ENCODE data around the gene FILIP1L. TPM values are rescaled to one million over a fixed set of nuclear protein-coding genes. Genes with fewer than 3 reads are reported as not detected.

FILIP1L gene
- total and polyA plus RNA-seq, 8 donors, result 10.6 to 98.4 (median 57.0) TPM

DNA sequence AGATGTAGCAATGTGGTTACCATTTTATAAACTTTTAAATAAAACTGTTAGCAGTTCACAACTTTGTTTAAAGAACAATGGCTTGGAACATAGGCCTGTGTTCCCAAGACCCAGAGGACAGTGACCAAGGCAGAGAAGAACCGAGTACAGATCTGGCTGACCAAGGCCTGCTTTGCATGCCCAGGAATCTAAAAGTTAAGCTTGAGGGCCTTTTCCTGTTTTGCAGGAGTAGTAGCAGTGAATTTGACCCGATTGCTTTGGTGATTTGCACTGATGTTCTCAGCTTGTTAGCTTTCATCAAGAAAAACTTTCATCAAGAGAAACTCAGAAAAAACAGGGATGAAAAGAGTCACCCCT is 9.9 kb downstream of the FILIP1L start:
- Histone ChIP-seq H3K27me3 (no peaks in the 10 kb centered on the region), H3K4me1 (peaks cover 19 to 62% (median 37%) of the 10 kb centered on the region in 4 donors), H3K9me3 (no peaks in the 10 kb centered on the region), H3K27ac (peak overlapping the region in 3 of 5 donors; percentile 13 to 40 (median 32)), H3K4me3 (no peak overlapping the region), H3K36me3 (no peaks in the 10 kb centered on the region)
- DNase-seq, result no peak
- TF ChIP-seq POLR2AphosphoS5 (IDR thresholded peaks at IDR 0.05) (no peak), EP300 (IDR thresholded peaks at IDR 0.05) (no peak), POLR2A (IDR thresholded peaks at IDR 0.05) (no peak)
- TF ChIP-seq, protein P1, sequence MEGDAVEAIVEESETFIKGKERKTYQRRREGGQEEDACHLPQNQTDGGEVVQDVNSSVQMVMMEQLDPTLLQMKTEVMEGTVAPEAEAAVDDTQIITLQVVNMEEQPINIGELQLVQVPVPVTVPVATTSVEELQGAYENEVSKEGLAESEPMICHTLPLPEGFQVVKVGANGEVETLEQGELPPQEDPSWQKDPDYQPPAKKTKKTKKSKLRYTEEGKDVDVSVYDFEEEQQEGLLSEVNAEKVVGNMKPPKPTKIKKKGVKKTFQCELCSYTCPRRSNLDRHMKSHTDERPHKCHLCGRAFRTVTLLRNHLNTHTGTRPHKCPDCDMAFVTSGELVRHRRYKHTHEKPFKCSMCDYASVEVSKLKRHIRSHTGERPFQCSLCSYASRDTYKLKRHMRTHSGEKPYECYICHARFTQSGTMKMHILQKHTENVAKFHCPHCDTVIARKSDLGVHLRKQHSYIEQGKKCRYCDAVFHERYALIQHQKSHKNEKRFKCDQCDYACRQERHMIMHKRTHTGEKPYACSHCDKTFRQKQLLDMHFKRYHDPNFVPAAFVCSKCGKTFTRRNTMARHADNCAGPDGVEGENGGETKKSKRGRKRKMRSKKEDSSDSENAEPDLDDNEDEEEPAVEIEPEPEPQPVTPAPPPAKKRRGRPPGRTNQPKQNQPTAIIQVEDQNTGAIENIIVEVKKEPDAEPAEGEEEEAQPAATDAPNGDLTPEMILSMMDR (IDR thresholded peaks at IDR 0.05), result no peak
- 55 to 70% (median 62%) methylated on average over 2 of the region's 2 CpGs for WGBS, 5 donors
- intact Hi-C loops (cut with DNase I; ENCODE audit: low total_unique reads), result no loop called here

DNA sequence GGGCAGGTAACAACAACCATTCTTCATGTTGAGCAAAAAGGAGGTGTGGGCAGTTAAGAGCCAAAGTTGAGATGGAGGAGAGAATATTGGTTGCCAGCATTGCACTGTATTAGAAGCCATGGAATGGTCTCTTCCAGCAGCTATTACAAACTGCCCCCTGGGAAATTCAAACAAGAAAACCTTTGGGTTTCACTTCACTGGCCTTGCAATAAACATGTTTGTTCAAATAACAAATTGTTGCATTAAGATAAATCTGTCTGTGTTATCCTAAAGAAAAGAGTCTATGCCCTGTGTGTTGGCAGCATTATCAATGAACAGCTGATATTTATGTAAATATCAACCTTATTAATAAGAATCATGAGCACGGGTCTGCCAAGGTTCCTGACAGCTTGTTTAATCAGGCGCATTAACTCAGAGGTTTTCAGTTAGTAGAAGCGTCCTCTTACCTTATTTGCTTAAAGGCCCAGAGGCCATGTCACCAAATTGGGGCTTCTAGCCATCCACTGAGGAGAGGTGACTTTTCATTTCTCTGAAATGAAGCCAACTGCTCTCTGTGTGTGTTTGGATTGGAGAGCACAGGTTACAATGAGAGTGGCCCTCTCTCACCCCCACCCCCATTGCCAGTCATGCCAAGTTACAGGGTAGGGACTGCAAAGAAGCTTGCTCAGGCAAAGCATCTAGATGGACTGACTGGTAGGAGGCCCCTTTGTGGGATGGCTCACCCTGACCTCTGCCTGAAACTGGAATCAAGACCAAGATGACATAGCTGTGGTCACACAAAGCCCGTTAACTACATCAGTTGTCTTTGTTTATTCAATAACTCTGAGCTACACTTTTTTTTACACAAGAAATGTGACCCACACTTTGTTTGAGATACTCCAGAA is 10.5 kb downstream of the FILIP1L start:
- Histone ChIP-seq H3K4me3 (no peak overlapping the region), H3K9me3 (no peaks in the 10 kb centered on the region), H3K27ac (peak overlapping the region in 3 of 5 donors; percentile 13 to 40 (median 32)), H3K36me3 (no peaks in the 10 kb centered on the region), H3K27me3 (no peaks in the 10 kb centered on the region), H3K4me1 (peaks cover 19 to 67% (median 43%) of the 10 kb centered on the region in 4 donors)
- DNase-seq, result peak; percentile 44 to 60
- intact Hi-C loops (cut with DNase I; ENCODE audit: low total_unique reads), result no loop called here
- TF ChIP-seq POLR2AphosphoS5 (IDR thresholded peaks at IDR 0.05), result no peak
- no peak for TF ChIP-seq POLR2A (IDR thresholded peaks at IDR 0.05)
- no peak for TF ChIP-seq EP300 (IDR thresholded peaks at IDR 0.05)
- TF ChIP-seq, protein P1 (IDR thresholded peaks at IDR 0.05), result no peak
- 21 to 47% (median 26%) methylated on average over 4 of the region's 4 CpGs for WGBS, 5 donors

DNA sequence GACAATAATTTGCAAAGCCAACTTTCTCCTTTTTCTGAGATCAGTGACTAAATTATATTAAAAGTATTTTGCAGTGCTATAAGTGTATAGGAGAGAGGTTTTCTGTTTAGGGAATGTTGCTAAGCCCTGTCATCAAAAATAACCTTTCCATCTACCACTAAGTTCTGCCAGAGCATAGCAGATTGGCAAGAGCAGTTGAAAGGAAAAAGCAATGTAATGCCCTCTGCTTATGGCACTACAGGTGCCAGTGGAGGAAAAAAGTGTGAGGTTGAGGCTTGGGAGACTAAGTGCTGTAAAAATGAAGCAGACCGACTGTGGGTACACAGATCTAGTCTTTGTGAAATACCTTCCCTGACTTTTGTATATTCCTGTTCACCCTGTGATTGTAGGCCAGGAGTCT is 11.5 kb downstream of the FILIP1L start:
- H3K27ac ChIP-seq, result peak overlapping the region in 2 of 5 donors; percentile 32 to 40

DNA sequence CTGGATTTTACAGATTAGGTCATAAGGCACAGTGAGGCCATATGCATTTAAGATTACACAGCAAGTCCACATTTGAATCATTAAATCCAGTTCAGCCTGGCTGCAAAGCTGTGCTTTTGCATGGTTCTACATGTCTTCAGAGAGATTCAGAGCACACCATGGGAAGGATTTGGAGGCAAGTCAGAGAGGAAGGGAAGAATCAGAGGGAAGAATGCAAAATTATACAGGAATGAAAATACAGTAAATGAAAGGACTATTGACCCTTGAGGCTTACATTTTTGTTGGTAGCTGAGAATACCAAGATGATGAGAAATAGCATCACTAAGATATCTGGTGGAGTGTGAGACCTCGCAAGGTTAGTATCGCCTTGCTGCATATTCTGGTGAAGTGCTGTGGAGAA is 13.9 kb downstream of the FILIP1L start:
- intact Hi-C loops (cut with DNase I; ENCODE audit: low total_unique reads), result no loop called here

More for the DNA sequence above, 11.5 kb downstream of the FILIP1L start:
- no peak for DNase-seq
- TF ChIP-seq POLR2AphosphoS5 (IDR thresholded peaks at IDR 0.05), result no peak
- no peak overlapping the region for H3K4me3 ChIP-seq
- peaks cover 19 to 73% (median 51%) of the 10 kb centered on the region in 4 donors for H3K4me1 ChIP-seq
- no peaks in the 10 kb centered on the region for H3K27me3 ChIP-seq
- no peaks in the 10 kb centered on the region for H3K36me3 ChIP-seq
- intact Hi-C loops (cut with DNase I; ENCODE audit: low total_unique reads), result no loop called here
- no peaks in the 10 kb centered on the region for H3K9me3 ChIP-seq
- WGBS, 5 donors, result 84 to 94% (median 84%) methylated on average over 1 of the region's 1 CpG

More for the DNA sequence above, 13.9 kb downstream of the FILIP1L start:
- H3K27ac ChIP-seq, result no peak overlapping the region
- no peak overlapping the region for H3K4me3 ChIP-seq
- TF ChIP-seq, protein P1 (IDR thresholded peaks at IDR 0.05), result no peak
- TF ChIP-seq POLR2A (IDR thresholded peaks at IDR 0.05) (no peak), POLR2AphosphoS5 (IDR thresholded peaks at IDR 0.05) (no peak), EP300 (IDR thresholded peaks at IDR 0.05) (no peak)
- no peaks in the 10 kb centered on the region for H3K9me3 ChIP-seq
- no peaks in the 10 kb centered on the region for H3K36me3 ChIP-seq
- H3K27me3 ChIP-seq, result no peaks in the 10 kb centered on the region
- no peak for DNase-seq
- peaks cover 15 to 53% (median 41%) of the 10 kb centered on the region in 4 donors for H3K4me1 ChIP-seq
- 92 to 99% (median 97%) methylated on average over 2 of the region's 2 CpGs for WGBS, 5 donors

Data from stomach (tissue), 9 donors.